ENCODE measurements around the gene TMEM176A.

Gene TMEM176A

GRCh38 chr7:150828384-150828783, 27.8 kb downstream of the TMEM176A start:
- ChIA-PET POLR2A (no interaction called here), CTCF (no interaction called here)
- TF ChIP-seq HDGF (IDR thresholded peaks at IDR 0.05; ENCODE audit: borderline replicate concordance) (no peak), NFRKB (IDR thresholded peaks at IDR 0.05) (no peak), ELF4 (IDR thresholded peaks at IDR 0.05) (no peak), FOXK2 (IDR thresholded peaks at IDR 0.05) (no peak), LEF1 (IDR thresholded peaks at IDR 0.05; ENCODE audit: borderline replicate concordance) (no peak), L3MBTL2 (conservative IDR thresholded peaks at IDR 0.05) (no peak), PKNOX1 (IDR thresholded peaks at IDR 0.05) (no peak), ARNT (IDR thresholded peaks at IDR 0.05) (no peak), FOXA1 (IDR thresholded peaks at IDR 0.05) (no peak), SUZ12 (IDR thresholded peaks at IDR 0.05) (no peak), ZNF384 (IDR thresholded peaks at IDR 0.05) (no peak), BHLHE40 (IDR thresholded peaks at IDR 0.05; ENCODE audit: borderline replicate concordance) (no peak), TARDBP (IDR thresholded peaks at IDR 0.05) (no peak), SP1 (IDR thresholded peaks at IDR 0.05) (no peak), FOXM1 (IDR thresholded peaks at IDR 0.05; ENCODE audit: borderline replicate concordance) (no peak), CTBP1 (IDR thresholded peaks at IDR 0.05; ENCODE audit: borderline replicate concordance) (no peak)
- no peak for DNase-seq (ENCODE audit: extremely low spot score)

DNA sequence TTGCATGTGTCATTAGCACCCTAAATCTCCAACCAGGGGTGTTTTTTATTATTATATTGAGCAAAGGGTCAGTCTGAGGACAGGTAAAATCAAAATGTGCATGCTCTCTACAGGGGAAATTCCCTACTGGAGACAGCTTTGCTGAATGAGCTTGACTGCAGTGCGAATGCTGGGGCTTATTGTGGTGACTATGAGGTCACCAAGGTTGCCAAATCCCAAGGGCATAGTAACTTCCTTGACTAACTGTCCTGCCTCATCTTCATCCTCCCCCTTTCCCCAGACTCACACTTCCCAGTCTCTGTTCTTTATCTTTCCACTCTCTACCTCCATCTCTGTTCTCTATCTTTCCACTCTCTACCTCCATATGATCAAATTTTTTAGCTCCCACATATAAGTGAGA, 28.9 kb downstream of the TMEM176A start:
- no peak for DNase-seq (ENCODE audit: extremely low spot score)
- CTCF ChIA-PET, result no interaction called here
- POLR2A ChIA-PET, result no interaction called here
- TF ChIP-seq PKNOX1 (IDR thresholded peaks at IDR 0.05) (no peak), CTBP1 (IDR thresholded peaks at IDR 0.05; ENCODE audit: borderline replicate concordance) (no peak)

- POLR2A ChIA-PET, result no interaction called here
- CTCF ChIA-PET, result no interaction called here
- TF ChIP-seq FOXA1 (IDR thresholded peaks at IDR 0.05), result no peak
- TF ChIP-seq ARNT (IDR thresholded peaks at IDR 0.05), result no peak
- no peak for TF ChIP-seq FOXK2 (IDR thresholded peaks at IDR 0.05)
- no peak for TF ChIP-seq PKNOX1 (IDR thresholded peaks at IDR 0.05)
- no peak for TF ChIP-seq SUZ12 (IDR thresholded peaks at IDR 0.05)
- no peak for TF ChIP-seq SP1 (IDR thresholded peaks at IDR 0.05)
- no peak for TF ChIP-seq ELF4 (IDR thresholded peaks at IDR 0.05)
- no peak for TF ChIP-seq LEF1 (IDR thresholded peaks at IDR 0.05; ENCODE audit: borderline replicate concordance)
- TF ChIP-seq ZNF384 (IDR thresholded peaks at IDR 0.05), result no peak
- DNase-seq (ENCODE audit: extremely low spot score), result no peak
Measured at GRCh38 chr7:150830937-150831336, 30.4 kb downstream of the TMEM176A start.

- ChIA-PET CTCF (interaction anchor here (1.0 kb wide), 1 partner anchor 9 kb away, joined by 5 read pairs; no protein-coding TSS in a partner anchor), POLR2A (interaction anchor here (0.7 kb wide), 1 partner anchor 15 kb away, joined by 4 read pairs; no protein-coding TSS in a partner anchor)
- TF ChIP-seq NFRKB (IDR thresholded peaks at IDR 0.05), result no peak
- TF ChIP-seq SUZ12 (IDR thresholded peaks at IDR 0.05), result no peak
- TF ChIP-seq BHLHE40 (IDR thresholded peaks at IDR 0.05; ENCODE audit: borderline replicate concordance), result no peak
- TF ChIP-seq HDGF (IDR thresholded peaks at IDR 0.05; ENCODE audit: borderline replicate concordance), result no peak
- TF ChIP-seq TARDBP (IDR thresholded peaks at IDR 0.05), result no peak
- no peak for TF ChIP-seq LEF1 (IDR thresholded peaks at IDR 0.05; ENCODE audit: borderline replicate concordance)
- TF ChIP-seq FOXM1 (IDR thresholded peaks at IDR 0.05; ENCODE audit: borderline replicate concordance), result no peak
- TF ChIP-seq ARNT (IDR thresholded peaks at IDR 0.05), result no peak
- no peak for TF ChIP-seq FOXK2 (IDR thresholded peaks at IDR 0.05)
- TF ChIP-seq SP1 (IDR thresholded peaks at IDR 0.05), result no peak
- no peak for TF ChIP-seq ZNF384 (IDR thresholded peaks at IDR 0.05)
- no peak for TF ChIP-seq CTBP1 (IDR thresholded peaks at IDR 0.05; ENCODE audit: borderline replicate concordance)
- TF ChIP-seq PKNOX1 (IDR thresholded peaks at IDR 0.05), result no peak
- no peak for TF ChIP-seq ELF4 (IDR thresholded peaks at IDR 0.05)
- TF ChIP-seq L3MBTL2 (conservative IDR thresholded peaks at IDR 0.05), result no peak
- TF ChIP-seq FOXA1 (IDR thresholded peaks at IDR 0.05), result no peak
- DNase-seq (ENCODE audit: extremely low spot score), result no peak
Measured at GRCh38 chr7:150831851-150832250, 31.3 kb downstream of the TMEM176A start.

GRCh38 chr7:150835019-150835418, 34.5 kb downstream of the TMEM176A start:
- ChIA-PET POLR2A (no interaction called here), CTCF (no interaction called here)
- no peak for TF ChIP-seq ARNT (IDR thresholded peaks at IDR 0.05)
- TF ChIP-seq NFRKB (IDR thresholded peaks at IDR 0.05), result no peak
- TF ChIP-seq L3MBTL2 (conservative IDR thresholded peaks at IDR 0.05), result no peak
- TF ChIP-seq FOXA1 (IDR thresholded peaks at IDR 0.05), result no peak
- TF ChIP-seq CTBP1 (IDR thresholded peaks at IDR 0.05; ENCODE audit: borderline replicate concordance), result no peak
- no peak for TF ChIP-seq SUZ12 (IDR thresholded peaks at IDR 0.05)
- no peak for TF ChIP-seq BHLHE40 (IDR thresholded peaks at IDR 0.05; ENCODE audit: borderline replicate concordance)
- TF ChIP-seq FOXM1 (IDR thresholded peaks at IDR 0.05; ENCODE audit: borderline replicate concordance), result no peak
- TF ChIP-seq HDGF (IDR thresholded peaks at IDR 0.05; ENCODE audit: borderline replicate concordance), result no peak
- no peak for TF ChIP-seq TARDBP (IDR thresholded peaks at IDR 0.05)
- TF ChIP-seq FOXK2 (IDR thresholded peaks at IDR 0.05), result no peak
- DNase-seq (ENCODE audit: extremely low spot score), result no peak

GRCh38 chr7:150835702-150836280, 35.2 kb downstream of the TMEM176A start:
- no peak for DNase-seq (ENCODE audit: extremely low spot score)
- ChIA-PET CTCF (interaction anchor here (1.1 kb wide), 1 partner anchor 62 kb away, joined by 5 read pairs; no protein-coding TSS in a partner anchor), POLR2A (no interaction called here)
- TF ChIP-seq FOXM1 (IDR thresholded peaks at IDR 0.05; ENCODE audit: borderline replicate concordance) (no peak), LEF1 (IDR thresholded peaks at IDR 0.05; ENCODE audit: borderline replicate concordance) (no peak), ZNF384 (IDR thresholded peaks at IDR 0.05) (no peak), L3MBTL2 (conservative IDR thresholded peaks at IDR 0.05) (no peak), BHLHE40 (IDR thresholded peaks at IDR 0.05; ENCODE audit: borderline replicate concordance) (no peak), TARDBP (IDR thresholded peaks at IDR 0.05) (no peak), ARNT (IDR thresholded peaks at IDR 0.05) (no peak), HDGF (IDR thresholded peaks at IDR 0.05; ENCODE audit: borderline replicate concordance) (no peak), FOXK2 (IDR thresholded peaks at IDR 0.05) (no peak), ELF4 (IDR thresholded peaks at IDR 0.05) (no peak), FOXA1 (IDR thresholded peaks at IDR 0.05) (no peak), NFRKB (IDR thresholded peaks at IDR 0.05) (no peak), SUZ12 (IDR thresholded peaks at IDR 0.05) (no peak), PKNOX1 (IDR thresholded peaks at IDR 0.05) (no peak), SP1 (IDR thresholded peaks at IDR 0.05) (no peak), CTBP1 (IDR thresholded peaks at IDR 0.05; ENCODE audit: borderline replicate concordance) (no peak)
